ENCODE data around the gene MCCC2.
"Not testable (repeated sequence)": the region's sequence is repeated elsewhere in the genome, so short reads cannot be mapped to it uniquely, and the experiment has no call there.

Gene MCCC2

GRCh38 chr5:71600783-71601182 is 13.6 kb downstream of the MCCC2 start:
- no peak for DNase-seq

- DNase-seq = peak; percentile 91
These were observed 14.3 kb downstream of the MCCC2 start for GRCh38 chr5:71601222-71602026.

- not testable (repeated sequence) for DNase-seq
These were observed 22.8 kb downstream of the MCCC2 start for GRCh38 chr5:71609916-71610315.

GRCh38 chr5:71615809-71616208 is 28.7 kb downstream of the MCCC2 start:
- DNase-seq = no peak

- no peak for DNase-seq
These were observed 33.5 kb downstream of the MCCC2 start for GRCh38 chr5:71620630-71621029.

- no peak for DNase-seq
These were observed 34.1 kb downstream of the MCCC2 start for GRCh38 chr5:71621268-71621667.

GRCh38 chr5:71621741-71622140 is 34.6 kb downstream of the MCCC2 start:
- no peak for DNase-seq

- DNase-seq = no peak
These were observed 36.2 kb downstream of the MCCC2 start for GRCh38 chr5:71623221-71623794.

GRCh38 chr5:71629950-71630349 is 42.8 kb downstream of the MCCC2 start:
- DNase-seq = no peak

- DNase-seq = no peak
These were observed 43.9 kb downstream of the MCCC2 start for GRCh38 chr5:71631070-71631469.

- no peak for DNase-seq
These were observed 45.0 kb downstream of the MCCC2 start for GRCh38 chr5:71632168-71632567.

- no peak for DNase-seq
These were observed 46.4 kb downstream of the MCCC2 start for GRCh38 chr5:71633255-71634155.

GRCh38 chr5:71637133-71637532 is 50.0 kb downstream of the MCCC2 start:
- no peak for DNase-seq

- DNase-seq = peak; percentile 30
These were observed 53.3 kb downstream of the MCCC2 start for GRCh38 chr5:71640408-71640807.

- DNase-seq = no peak
These were observed 57.9 kb downstream of the MCCC2 start for GRCh38 chr5:71645030-71645429.

- DNase-seq = not testable (repeated sequence)
These were observed 63.8 kb downstream of the MCCC2 start for GRCh38 chr5:71650940-71651339.

- peak; percentile 21 for DNase-seq
These were observed 64.4 kb downstream of the MCCC2 start for GRCh38 chr5:71651579-71651978.

- DNase-seq = no peak
These were observed 65.2 kb downstream of the MCCC2 start for GRCh38 chr5:71652349-71652748.

GRCh38 chr5:71652803-71653543 is 65.8 kb downstream of the MCCC2 start:
- no peak for DNase-seq

- no peak for DNase-seq
These were observed 71.9 kb downstream of the MCCC2 start for GRCh38 chr5:71658916-71659662.

- no peak for DNase-seq
These were observed 75.2 kb downstream of the MCCC2 start for GRCh38 chr5:71662381-71662780.

Measured in activated CD4-positive, alpha-beta T cell treated with anti-CD3 and anti-CD28 coated beads, Interleukin-2, Interleukin-6, amounts not matched to agents 100 ng/mL and 50 ng/mL, durations not matched to agents 16 hours and 8 hours (primary cell).